HEK293 (cell line): ENCODE results near the gene CYP24A1.
A peak's percentile ranks its signal among the peaks of the same experiment; 100 is the strongest.

ENCODE experiments used
- BCL11A ChIP-seq: fragments of 450-650 bp; formaldehyde crosslinking; IDR thresholded peaks from 2 replicates; pipeline ENCODE4 v1.5.1; 2016; ENCODE audit warnings: low read depth, missing biosample characterization, missing genetic modification characterization
- CTCF ChIP-seq: fragments of 450-650 bp; formaldehyde crosslinking; IDR thresholded peaks from 2 replicates; pipeline ENCODE4 v1.5.1; 2016; ENCODE audit warnings: missing biosample characterization, missing genetic modification characterization
- FEZF1 ChIP-seq: fragments of 450-650 bp; formaldehyde crosslinking; IDR thresholded peaks from 2 replicates; pipeline ENCODE4 v1.5.1; 2016; ENCODE audit warnings: missing biosample characterization, missing genetic modification characterization
- KLF17 ChIP-seq: fragments of 450-650 bp; formaldehyde crosslinking; IDR thresholded peaks from 2 replicates; pipeline ENCODE4 v1.5.1; 2016; ENCODE audit warnings: missing biosample characterization, missing genetic modification characterization
- MEIS1 ChIP-seq: sonication (generic); formaldehyde crosslinking; IDR thresholded peaks from 2 replicates; pipeline ENCODE4 v1.8.1; 2022; ENCODE audit warnings: missing genetic modification reagents, mild to moderate bottlenecking, borderline replicate concordance
- ZBTB49 ChIP-seq: fragments of 450-650 bp; formaldehyde crosslinking; IDR thresholded peaks from 2 replicates; pipeline ENCODE4 v1.5.1; 2016; ENCODE audit warnings: missing biosample characterization, missing genetic modification characterization, low read depth
- ZBTB8A ChIP-seq: fragments of 450-650 bp; formaldehyde crosslinking; IDR thresholded peaks from 2 replicates; pipeline ENCODE4 v1.5.1; 2016; ENCODE audit warnings: missing biosample characterization, missing genetic modification characterization
- ZFP3 ChIP-seq: fragments of 450-650 bp; formaldehyde crosslinking; IDR thresholded peaks from 2 replicates; pipeline ENCODE4 v1.5.1; 2016; ENCODE audit warnings: low read depth, missing biosample characterization, missing genetic modification characterization
- ZNF561 ChIP-seq: fragments of 450-650 bp; IDR thresholded peaks from 2 replicates; pipeline ENCODE4 v1.5.1; 2018; ENCODE audit warnings: missing biosample characterization, missing genetic modification characterization, borderline replicate concordance
- ZSCAN16 ChIP-seq: fragments of 450-650 bp; formaldehyde crosslinking; IDR thresholded peaks from 2 replicates; pipeline ENCODE4 v1.5.1; 2016; ENCODE audit warnings: missing biosample characterization, missing genetic modification characterization

DNA sequence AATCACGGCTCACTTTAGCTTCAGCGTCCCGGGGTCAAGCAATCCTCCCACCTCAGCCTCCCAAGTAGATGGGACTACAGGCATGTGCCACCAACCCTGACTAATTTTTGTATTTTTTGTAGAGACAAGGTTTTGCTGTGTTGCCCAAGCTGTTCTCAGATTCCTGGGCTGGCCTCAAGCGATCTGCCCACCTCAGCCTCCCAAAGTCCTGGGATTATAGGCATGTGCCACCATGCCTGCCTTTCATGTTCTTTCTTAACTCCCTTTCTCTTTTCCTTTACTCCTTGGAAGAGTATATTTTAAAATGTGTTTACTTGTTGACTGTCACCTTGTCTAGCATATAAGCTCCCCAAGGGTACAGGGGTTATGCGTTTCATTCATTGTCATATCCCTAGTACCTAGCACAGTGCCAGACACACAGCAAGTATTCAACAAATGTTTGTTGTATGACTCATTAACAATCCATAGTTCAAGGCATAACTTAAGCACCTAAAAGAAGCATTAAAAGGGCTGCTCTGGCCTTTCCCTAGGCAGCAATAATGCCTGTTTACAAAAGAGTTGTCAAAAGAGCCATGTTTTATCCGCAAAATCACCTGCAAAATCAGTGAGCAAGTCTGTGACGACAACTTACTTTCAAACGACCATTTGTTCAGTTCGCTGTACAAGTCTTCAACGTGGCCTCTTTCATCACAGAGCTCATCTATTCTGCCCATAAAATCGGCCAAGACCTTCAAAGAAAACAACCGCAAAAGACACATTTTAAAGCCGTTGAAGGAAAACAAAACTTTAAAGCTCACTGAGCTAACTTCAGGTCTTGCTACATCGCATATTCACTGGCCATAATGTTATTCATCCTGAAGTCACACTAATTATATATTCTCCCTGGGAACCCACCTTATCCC, 4.6 kb downstream of the CYP24A1 start:
- no peak for TF ChIP-seq CTCF
- no peak for TF ChIP-seq BCL11A (tag by site-specific recombination)
- TF ChIP-seq MEIS1, result no peak
- TF ChIP-seq ZFP3, result no peak
- no peak for TF ChIP-seq ZBTB49 (tag by site-specific recombination)
- no peak for TF ChIP-seq ZBTB8A (tag by site-specific recombination)
- peak; percentile 75 for TF ChIP-seq FEZF1 (tag by site-specific recombination)
- TF ChIP-seq KLF17 (tag by site-specific recombination), result no peak
- TF ChIP-seq ZSCAN16, result no peak
- peak; percentile 62; the same call in 1 of the 2 replicates for TF ChIP-seq ZNF561
